H1 (cell line): ENCODE data around the gene SCMH1. TPM values are rescaled to one million over a fixed set of nuclear protein-coding genes. Genes with fewer than 3 reads are reported as not detected.

Source experiments
- CTCF ChIA-PET: fragments of 300-600 bp; sonication (Branson Sonifier 250); formaldehyde crosslinking; loops from one replicate; lab custom pipeline; 2021; ENCODE audit not compliant: partially characterized antibody; lab: Charles Lee
- POLR2A ChIA-PET: fragments of 300-600 bp; sonication (Branson Sonifier 250); formaldehyde crosslinking; loops from one replicate; lab custom pipeline; 2021; ENCODE audit warnings: inconsistent platforms; ENCODE audit not compliant: partially characterized antibody; lab: Charles Lee
- DNase-seq, 2 experiments: peaks; one replicate each; pipeline versions ENCODE4 v3.0.0 to v3.0.0-alpha.2; 2010 to 2022; ENCODE audit warnings: low spot score in 2 of 2, low read depth in 1 of 2, mixed read lengths in 1 of 2
- FAIRE-seq: peaks from 2 replicates; lab custom pipeline; 2011; peaks lifted over from hg19 to GRCh38; lab: Jason Lieb, UNC
- H2AFZ ChIP-seq: 2 replicates; pipeline ENCODE4 v1.8.1; 2012; ENCODE audit warnings: low read length, inconsistent platforms
- H2AK5ac ChIP-seq: 2 replicates; pipeline ENCODE4 v1.6.1; 2013; ENCODE audit warnings: low read depth, low read length
- H2BK120ac ChIP-seq: replicated peaks from 2 replicates; pipeline ENCODE3; 2013; ENCODE audit warnings: low read depth, low read length, inconsistent platforms
- H2BK12ac ChIP-seq: 2 replicates; pipeline ENCODE4 v1.6.1; 2013; ENCODE audit warnings: low read depth, low read length
- H2BK15ac ChIP-seq: 2 replicates; pipeline ENCODE4 v1.6.1; 2013; ENCODE audit warnings: low read length
- H2BK20ac ChIP-seq: 2 replicates; pipeline ENCODE4 v1.6.1; 2013; ENCODE audit warnings: low read length
- H2BK5ac ChIP-seq: 2 replicates; pipeline ENCODE4 v1.6.1; 2013; ENCODE audit warnings: low read depth, low read length
- H3K14ac ChIP-seq: 2 replicates; pipeline ENCODE4 v1.6.1; 2013; ENCODE audit warnings: inconsistent platforms; ENCODE audit not compliant: insufficient read length
- H3K18ac ChIP-seq: 2 replicates; pipeline ENCODE4 v1.6.1; 2013; ENCODE audit warnings: low read length; ENCODE audit errors: extremely low read depth
- H3K23ac ChIP-seq: 2 replicates; pipeline ENCODE4 v1.6.1; 2013; ENCODE audit warnings: inconsistent platforms; ENCODE audit not compliant: insufficient read length
- H3K23me2 ChIP-seq: 2 replicates; pipeline ENCODE4 v1.6.1; 2013; ENCODE audit warnings: low read depth, low read length
- H3K27ac ChIP-seq: 2 replicates; pipeline ENCODE4 v1.6.1; 2011; ENCODE audit warnings: low read depth, low read length, inconsistent platforms
- H3K27me3 ChIP-seq, 4 experiments: replicated peaks in 1 of 4; 1 replicate in 1 of 4; 2 replicates in 3 of 4; pipeline versions ENCODE4 v1.6.1 to v1.8.1; 2011 to 2013; ENCODE audit warnings: low read length in 3 of 4, mild to moderate bottlenecking in 3 of 4, inconsistent platforms in 2 of 4, mixed read lengths in 2 of 4, moderate library complexity in 1 of 4; ENCODE audit not compliant: control insufficient read depth in 3 of 4, insufficient read depth in 3 of 4; ENCODE audit errors: extremely low read depth in 1 of 4
- H3K36me3 ChIP-seq, 4 experiments: 2 replicates each; pipeline versions ENCODE4 v1.6.1 to v1.8.1; 2011 to 2013; ENCODE audit warnings: mild to moderate bottlenecking in 4 of 4, low read length in 3 of 4, moderate library complexity in 2 of 4, control low read depth in 1 of 4, inconsistent platforms in 1 of 4; ENCODE audit not compliant: insufficient read depth in 4 of 4, control insufficient read depth in 2 of 4
- H3K4ac ChIP-seq: replicated peaks from 2 replicates; pipeline ENCODE3; 2013; ENCODE audit warnings: low read length, low read depth, mixed read lengths, inconsistent platforms; ENCODE audit not compliant: insufficient read length
- H3K4me1 ChIP-seq, 4 experiments: replicated peaks in 1 of 4; 1 replicate in 1 of 4; 2 replicates in 3 of 4; pipeline versions ENCODE4 v1.6.1 to v1.8.1; 2011 to 2013; ENCODE audit warnings: low read length in 3 of 4, inconsistent platforms in 2 of 4, mixed read lengths in 1 of 4; ENCODE audit not compliant: insufficient read depth in 4 of 4, control insufficient read depth in 3 of 4
- H3K4me2 ChIP-seq, 2 experiments: 2 replicates each; pipeline versions ENCODE4 v1.6.1 to v1.8.1; 2011 to 2013; ENCODE audit warnings: low read depth in 2 of 2, low read length in 2 of 2, control low read depth in 1 of 2, inconsistent platforms in 1 of 2, mild to moderate bottlenecking in 1 of 2; ENCODE audit not compliant: insufficient read depth in 1 of 2
- H3K4me3 ChIP-seq, 4 experiments: fragments of 200-600, 300-600 bp in 1 of 4; sonication (generic), shearing (Covaris generic), sonication (Bioruptor Twin) in 1 of 4; 2 replicates each; pipeline versions ENCODE4 v1.5.1 to v1.8.1; 2011 to 2016; ENCODE audit warnings: low read length in 4 of 4, low read depth in 3 of 4, control low read depth in 2 of 4, inconsistent platforms in 2 of 4, mild to moderate bottlenecking in 2 of 4, mixed read lengths in 1 of 4, moderate library complexity in 1 of 4; ENCODE audit not compliant: insufficient read depth in 2 of 4; ENCODE audit errors: extremely low read depth in 1 of 4
- H3K56ac ChIP-seq: replicated peaks from 2 replicates; pipeline ENCODE3; 2013; ENCODE audit warnings: low read depth, mild to moderate bottlenecking, mixed read lengths, low read length, inconsistent platforms; ENCODE audit not compliant: insufficient read length
- H3K79me1 ChIP-seq: 2 replicates; pipeline ENCODE4 v1.6.1; 2013; ENCODE audit warnings: low read depth, low read length, control low read depth
- H3K79me2 ChIP-seq, 2 experiments: 2 replicates each; pipeline versions ENCODE4 v1.6.1 to v1.8.1; 2012 to 2013; ENCODE audit warnings: low read length in 2 of 2, mild to moderate bottlenecking in 2 of 2, inconsistent platforms in 1 of 2; ENCODE audit not compliant: insufficient read depth in 2 of 2, control insufficient read depth in 1 of 2
- H3K9ac ChIP-seq, 4 experiments: replicated peaks in 1 of 4; 1 replicate in 1 of 4; 2 replicates in 3 of 4; pipeline versions ENCODE4 v1.6.1 to v1.8.1; 2011 to 2013; ENCODE audit warnings: low read depth in 3 of 4, low read length in 3 of 4, control low read depth in 2 of 4, mild to moderate bottlenecking in 2 of 4, moderate library complexity in 2 of 4, inconsistent platforms in 1 of 4; ENCODE audit errors: extremely low read depth in 1 of 4
- H3K9me3 ChIP-seq, 2 experiments: 2 replicates each; pipeline versions ENCODE4 v1.6.1 to v1.8.1; 2012 to 2013; ENCODE audit warnings: mild to moderate bottlenecking in 2 of 2, moderate library complexity in 2 of 2, control low read depth in 1 of 2, inconsistent platforms in 1 of 2, low read depth in 1 of 2, low read length in 1 of 2, mixed read lengths in 1 of 2; ENCODE audit not compliant: insufficient read depth in 2 of 2
- H4K20me1 ChIP-seq, 2 experiments: replicated peaks in 1 of 2; 2 replicates each; pipeline versions ENCODE3 to v1.8.1; 2011 to 2013; ENCODE audit warnings: inconsistent platforms in 2 of 2, low read length in 2 of 2, mild to moderate bottlenecking in 1 of 2; ENCODE audit not compliant: insufficient read depth in 2 of 2, control insufficient read depth in 1 of 2
- H4K5ac ChIP-seq: 2 replicates; pipeline ENCODE4 v1.6.1; 2013; ENCODE audit warnings: low read length, low read depth, mixed read lengths, inconsistent platforms; ENCODE audit not compliant: insufficient read length
- H4K8ac ChIP-seq: 2 replicates; pipeline ENCODE4 v1.8.0; 2013; ENCODE audit warnings: mild to moderate bottlenecking, moderate library complexity, low read length, inconsistent platforms; ENCODE audit not compliant: insufficient read depth; ENCODE audit errors: extremely low read depth
- H4K91ac ChIP-seq: replicated peaks from 2 replicates; pipeline ENCODE3; 2013; ENCODE audit warnings: low read length, mixed read lengths, inconsistent platforms; ENCODE audit not compliant: insufficient read length
- CBX5 ChIP-seq: fragments of 300-800, 300-1000 bp; sonication (generic); IDR thresholded peaks from 2 replicates; pipeline ENCODE4 v1.7.1; 2016; ENCODE audit warnings: antibody characterized with exemption, low read length, low read depth
- SUZ12 ChIP-seq: fragments of 200-600 bp; sonication (generic); IDR thresholded peaks from 2 replicates; pipeline ENCODE4 v1.6.1; 2012; ENCODE audit warnings: mild to moderate bottlenecking, inconsistent platforms, low read length, moderate library complexity, mixed read lengths
- USF2 ChIP-seq: IDR thresholded peaks from 2 replicates; pipeline ENCODE4 v1.6.1; 2011; ENCODE audit warnings: low read length, improper control_type of control experiment
- WGBS, 2 experiments: shearing (Covaris generic) in 1 of 2; methylation state at CpG; one replicate each; pipeline versions ENCODE4 v1.1.6 to v1.1.7; 2013 to 2015; ENCODE audit warnings: low lambda C conversion rate in 2 of 2, mixed read lengths in 2 of 2, inconsistent platforms in 1 of 2, low coverage in 1 of 2, missing lambda C conversion rate in 1 of 2; ENCODE audit not compliant: insufficient replicate concordance in 2 of 2, insufficient coverage in 1 of 2, insufficient read length in 1 of 2; ENCODE audit errors: extremely low coverage in 1 of 2, missing lambda C conversion rate in 1 of 2; 5-methylcytosine and 5-hydroxymethylcytosine counted together
- polyA plus RNA-seq, 7 experiments: library from polyadenylated mRNA; depleted of rRNA in 3 of 7; stranded (reverse) in 5 of 7; unstranded in 2 of 7; fragments of >200 nt in 5 of 7; fragments of 200-250 nt in 2 of 7; gene quantifications; 1 replicate in 5 of 7; 2 replicates in 1 of 7; 4 replicates in 1 of 7; pipeline versions ENCODE4 v1.2.1 to v1.2.3, GENCODE V29; 2011 to 2013; ENCODE audit warnings: missing spikeins in 2 of 7, mixed read lengths in 2 of 7
- total RNA-seq: library from RNA; stranded (reverse); fragmentation: NEBNext Ultra II Directional; extraction: Animal tissue kit (Norgen Biotek cat#: 25700); gene quantifications from 2 replicates; pipeline ENCODE4 v1.2.1, GENCODE V29; 2021

The SCMH1 gene
- total and polyA plus RNA-seq, 2 of the 8 experiments (the other 6 are each of a cell fraction or from before 2014, with no cell fraction given), result 16.6 to 30.7 TPM

GRCh38 chr1:41200728-41201127 lies 41.4 kb downstream of the SCMH1 start:
- Histone ChIP-seq H3K4me2 (no peak overlapping the region), H3K79me2 (no peaks in the 10 kb centered on the region), H2AK5ac (no peak overlapping the region), H3K27me3 (no peaks in the 10 kb centered on the region), H4K5ac (no peak overlapping the region), H4K8ac (no peak overlapping the region), H3K4me3 (no peak overlapping the region), H3K9ac (no peak overlapping the region), H2AFZ (no peak overlapping the region), H3K4ac (no peak overlapping the region), H2BK120ac (no peak overlapping the region), H3K18ac (no peak overlapping the region), H3K9me3 (peaks cover 14% of the 10 kb centered on the region in 2 experiments), H3K23ac (no peak overlapping the region), H3K79me1 (no peaks in the 10 kb centered on the region), H3K56ac (no peak overlapping the region), H3K36me3 (peaks cover 0 to 10% (median 0%) of the 10 kb centered on the region in 4 experiments; a peak in 1 of 8 replicates), H2BK5ac (no peak overlapping the region), H3K14ac (no peak overlapping the region), H3K4me1 (no peaks in the 10 kb centered on the region), H3K23me2 (no peaks in the 10 kb centered on the region), H4K91ac (no peak overlapping the region), H2BK20ac (no peak overlapping the region), H2BK12ac (no peak overlapping the region), H3K27ac (no peak overlapping the region), H4K20me1 (no peaks in the 10 kb centered on the region), H2BK15ac (no peak overlapping the region)
- CTCF ChIA-PET, result interaction anchor here (0.6 kb wide), 2 partner anchors 34 to 195 kb away, joined by 3 to 4 read pairs; no protein-coding TSS in a partner anchor
- WGBS, 2 experiments, result 92% methylated on average over 3 of the region's 3 CpGs; no CpG with 5 or more reads in 1 of the 2 experiments
- FAIRE-seq (no peak), DNase-seq (no peak)
- POLR2A ChIA-PET, result interaction anchor here (0.7 kb wide), 1 partner anchor 15 kb away, joined by 3 read pairs; no protein-coding TSS in a partner anchor
- TF ChIP-seq SUZ12 (no peak), USF2 (no peak), CBX5 (no peak)
